Stimulated activated CD4-positive, alpha-beta T cell treated with anti-CD3 and anti-CD28 coated beads, Interleukin-4, amount 100 ng/mL, for 24 hours (primary cell): ENCODE results near the gene TRIM54.
A peak's percentile ranks its signal among the peaks of the same experiment; 100 is the strongest.
"Not testable (repeated sequence)": the region's sequence is repeated elsewhere in the genome, so short reads cannot be mapped to it uniquely, and the experiment has no call there.

ENCODE experiments used
- DNase-seq: peaks from one replicate; pipeline ENCODE4 v3.0.0-alpha.2; 2020

Gene TRIM54

GRCh38 chr2:27315122-27315521 is 32.9 kb downstream of the TRIM54 start:
- no peak for DNase-seq

GRCh38 chr2:27316655-27317412 is 34.6 kb downstream of the TRIM54 start:
- DNase-seq = no peak

- DNase-seq = not testable (repeated sequence)
Measured at GRCh38 chr2:27319839-27320238, 37.6 kb downstream of the TRIM54 start.

- DNase-seq = no peak
Measured at GRCh38 chr2:27320958-27321543, 38.8 kb downstream of the TRIM54 start.

GRCh38 chr2:27322301-27322765 is 40.1 kb downstream of the TRIM54 start:
- peak; percentile 9 for DNase-seq

GRCh38 chr2:27322766-27323595 is 40.8 kb downstream of the TRIM54 start, which contains the start of gene MPV17:
Gene MPV17 (minus strand): TSS chr2:27323097. CDS start chr2:27322517, 580 bp downstream.
- peak; percentile 91 for DNase-seq

GRCh38 chr2:27323596-27324285 is 41.5 kb downstream of the TRIM54 start:
- no peak for DNase-seq

- no peak for DNase-seq
Measured at GRCh38 chr2:27324720-27325119, 42.5 kb downstream of the TRIM54 start.

- no peak for DNase-seq
Measured at GRCh38 chr2:27335311-27335710, 53.1 kb downstream of the TRIM54 start.

- DNase-seq = no peak
Measured at GRCh38 chr2:27336173-27336572, 53.9 kb downstream of the TRIM54 start.

- no peak for DNase-seq
Measured at GRCh38 chr2:27347641-27348040, 65.4 kb downstream of the TRIM54 start.

GRCh38 chr2:27350106-27350693 is 68.0 kb downstream of the TRIM54 start:
- DNase-seq = no peak

GRCh38 chr2:27351802-27352598 is 69.8 kb downstream of the TRIM54 start:
- no peak for DNase-seq

GRCh38 chr2:27353386-27353761 is 71.1 kb downstream of the TRIM54 start:
- DNase-seq = not testable (repeated sequence)

- no peak for DNase-seq
Measured at GRCh38 chr2:27353762-27354596, 71.8 kb downstream of the TRIM54 start.

GRCh38 chr2:27354597-27354927 is 72.3 kb downstream of the TRIM54 start:
- DNase-seq = no peak

GRCh38 chr2:27356056-27356381 is 73.8 kb downstream of the TRIM54 start:
- DNase-seq = no peak

GRCh38 chr2:27356382-27357181 is 74.4 kb downstream of the TRIM54 start, which contains the start of gene GTF3C2:
Gene GTF3C2 (minus strand): TSS chr2:27356764. CDS start chr2:27343554, 13,210 bp downstream.
- DNase-seq = peak; percentile 94
